ENCODE measurements around the gene UQCR11.
"Not testable (repeated sequence)": the region's sequence is repeated elsewhere in the genome, so short reads cannot be mapped to it uniquely, and the experiment has no call there.

The UQCR11 gene

GRCh38 chr19:1605236-1606137 is at the start of gene UQCR11:
UQCR11 (minus strand) TSS chr19:1605462; CDS start chr19:1605409, 53 bp downstream.
- DNase-seq = peak; percentile 90

DNA sequence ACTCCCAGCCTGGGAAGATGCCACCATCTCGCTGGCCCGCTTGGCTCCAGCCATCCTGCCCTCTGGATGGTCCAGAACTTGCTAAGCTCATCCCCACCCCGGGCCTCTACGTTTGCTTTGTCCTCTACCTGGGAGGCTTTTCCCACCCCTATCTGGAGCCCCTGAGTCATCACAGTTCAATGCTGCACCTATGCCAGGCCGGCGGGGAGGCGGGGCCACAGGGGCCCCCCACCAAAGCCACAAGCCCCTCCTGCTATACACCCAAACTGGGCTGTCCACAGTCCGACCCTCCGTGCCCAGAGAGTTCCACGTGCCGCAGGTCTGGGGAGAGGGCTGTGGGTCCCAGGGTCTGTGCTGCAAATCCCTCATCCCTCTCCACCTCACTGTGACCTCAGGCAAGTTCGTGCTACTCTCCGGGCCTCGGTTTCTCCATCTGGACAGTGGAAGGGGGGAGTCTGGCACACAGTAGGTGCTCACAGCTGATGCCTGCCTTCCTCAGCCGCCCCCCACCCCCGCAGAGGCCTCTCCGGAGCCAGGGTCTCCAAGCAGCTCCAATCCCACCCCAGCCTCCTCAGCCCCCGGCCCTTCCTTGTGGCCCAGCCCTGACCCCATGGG is 49.0 kb upstream of the UQCR11 start:
- DNase-seq = peak; percentile 16

GRCh38 chr19:1653300-1653628 is 48.0 kb upstream of the UQCR11 start:
- no peak for DNase-seq

GRCh38 chr19:1652471-1653299 is 47.4 kb upstream of the UQCR11 start, which contains the start of gene TCF3:
TCF3 (minus strand) TSS chr19:1652615; CDS start chr19:1650248, 2,367 bp downstream.
- DNase-seq = peak; percentile 99

GRCh38 chr19:1651568-1652291 is 46.5 kb upstream of the UQCR11 start:
- DNase-seq = peak; percentile 61

- DNase-seq = peak; percentile 74
Observed at GRCh38 chr19:1650650-1651567, 45.6 kb upstream of the UQCR11 start.

DNA sequence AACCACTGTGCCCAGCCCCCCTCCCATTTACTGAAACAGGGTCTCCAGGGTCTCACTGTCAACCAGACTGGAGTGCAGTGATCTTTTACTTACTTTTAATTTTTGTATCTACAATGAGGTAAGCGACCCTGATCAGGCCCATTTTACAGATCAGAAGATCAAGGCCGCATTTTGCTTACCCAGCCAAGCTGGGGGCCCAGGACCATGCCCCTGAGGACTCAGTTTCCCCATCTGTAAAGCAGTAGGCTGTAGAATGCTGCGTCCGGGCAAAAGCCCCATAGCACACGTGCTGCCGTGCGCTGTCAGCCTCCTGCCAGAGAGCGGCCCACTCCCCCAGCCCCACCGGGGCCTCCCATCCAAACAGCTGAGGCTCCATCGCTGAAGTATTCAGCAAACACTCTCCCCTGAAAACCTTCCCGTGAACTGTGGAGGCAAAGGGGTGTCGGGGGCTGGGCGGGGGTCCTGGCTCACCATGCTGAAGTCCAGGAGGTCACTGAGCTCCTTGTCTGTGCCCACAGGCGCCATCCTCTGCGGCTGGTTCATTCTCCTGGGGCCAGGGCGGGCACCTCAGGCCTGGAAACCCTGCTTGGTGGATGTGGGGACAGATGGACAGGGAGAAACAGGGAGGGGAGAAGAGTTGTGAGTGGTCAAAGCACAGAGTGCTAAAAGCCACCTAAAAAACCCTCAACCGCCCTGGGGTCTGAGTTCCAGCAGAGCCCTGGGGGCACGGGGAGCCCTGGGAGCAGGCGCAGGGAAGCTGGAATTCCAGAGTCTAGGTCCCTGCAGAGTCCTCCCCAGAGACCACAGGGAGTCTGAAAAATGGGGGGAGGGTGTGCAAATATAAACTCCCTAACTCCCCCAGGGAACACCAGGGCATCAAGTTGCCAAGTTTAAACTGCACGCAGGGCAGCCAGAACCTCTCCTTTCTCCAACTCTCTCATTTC is 44.7 kb upstream of the UQCR11 start:
- DNase-seq = no peak

- no peak for DNase-seq
Observed at GRCh38 chr19:1648920-1649541, 43.8 kb upstream of the UQCR11 start.

GRCh38 chr19:1648459-1648849 is 43.2 kb upstream of the UQCR11 start:
- DNase-seq = no peak

- DNase-seq = no peak
Observed at GRCh38 chr19:1647501-1648458, 42.5 kb upstream of the UQCR11 start.

DNA sequence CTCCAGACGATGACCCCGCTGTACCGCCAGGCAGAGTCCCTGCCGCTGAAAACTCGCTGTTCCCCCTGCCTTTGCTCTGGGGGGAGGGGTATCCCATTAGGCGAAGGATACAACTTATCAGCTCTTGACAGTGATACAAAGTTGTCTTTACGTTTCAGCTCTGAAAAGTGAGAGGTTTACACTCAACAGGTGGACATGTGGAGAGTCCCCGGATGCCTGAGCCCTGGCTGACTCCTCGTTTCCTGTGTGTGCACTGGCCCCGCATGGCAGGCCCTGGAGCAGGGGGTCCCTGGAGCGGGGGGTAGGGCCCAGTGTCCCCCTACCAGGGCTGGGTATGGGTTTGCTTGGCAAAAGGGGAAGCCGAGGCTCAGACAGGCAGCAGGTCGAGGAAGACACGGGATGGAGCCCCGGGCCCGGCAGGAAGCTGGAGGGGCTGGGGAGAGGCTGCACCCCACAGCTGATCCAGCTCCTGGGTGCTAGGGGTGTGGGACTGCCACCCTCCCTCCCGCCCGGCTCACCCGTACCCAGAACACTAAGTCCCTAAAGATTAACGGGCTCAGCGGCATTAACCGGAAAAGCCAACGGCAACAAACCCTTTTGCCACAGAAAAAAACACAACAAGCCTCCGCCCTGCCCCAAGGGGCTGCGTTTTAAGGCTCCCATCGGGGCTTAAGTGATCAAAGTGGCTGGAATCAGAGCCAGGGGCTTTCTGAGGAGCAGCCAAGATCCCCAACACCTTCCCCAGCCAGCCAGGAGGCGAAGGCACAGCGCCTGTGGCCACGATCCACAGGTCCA is 41.6 kb upstream of the UQCR11 start:
- no peak for DNase-seq

GRCh38 chr19:1646149-1646548 is 40.9 kb upstream of the UQCR11 start:
- no peak for DNase-seq

- no peak for DNase-seq
Observed at GRCh38 chr19:1645299-1645698, 40.0 kb upstream of the UQCR11 start.

- no peak for DNase-seq
Observed at GRCh38 chr19:1644070-1644469, 38.8 kb upstream of the UQCR11 start.

DNA sequence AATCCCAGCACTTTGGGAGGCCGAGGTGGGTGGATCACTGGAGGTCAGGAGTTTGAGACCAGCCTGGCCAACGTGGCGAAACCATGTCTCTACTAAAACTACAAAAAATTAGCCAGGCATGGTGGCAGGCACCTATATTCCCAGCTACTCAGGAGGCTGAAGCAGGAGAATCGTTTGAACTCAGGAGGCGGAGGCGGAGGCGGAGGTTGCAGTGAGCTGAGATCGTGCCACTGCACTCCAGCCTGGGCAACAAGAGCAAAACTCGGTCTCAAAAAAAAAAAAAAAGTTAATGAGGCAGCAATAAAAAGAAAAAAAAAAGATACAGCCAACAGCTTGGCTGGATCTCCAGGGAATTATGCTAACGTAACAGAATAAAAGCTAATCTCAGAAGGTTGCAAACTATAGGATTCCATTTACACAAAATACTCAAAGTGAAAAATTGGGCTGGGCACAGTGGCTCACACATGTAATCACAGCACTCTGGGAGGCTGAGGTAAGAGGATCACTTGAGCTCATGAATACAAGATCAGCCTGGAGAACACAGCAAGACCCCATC is 35.7 kb upstream of the UQCR11 start:
- DNase-seq = not testable (repeated sequence)

- no peak for DNase-seq
Observed at GRCh38 chr19:1636325-1637236, 31.3 kb upstream of the UQCR11 start.

GRCh38 chr19:1634938-1635243 is 29.6 kb upstream of the UQCR11 start:
- no peak for DNase-seq

Measured in activated CD8-positive, alpha-beta memory T cell treated with anti-CD3 and anti-CD28 coated beads, Interleukin-2, amount 50 U/mL, for 4 hours (primary cell).